ENCODE measurements around the gene SEMA6B.
"Not testable (repeated sequence)": the region's sequence is repeated elsewhere in the genome, so short reads cannot be mapped to it uniquely, and the experiment has no call there.

Gene SEMA6B

DNA sequence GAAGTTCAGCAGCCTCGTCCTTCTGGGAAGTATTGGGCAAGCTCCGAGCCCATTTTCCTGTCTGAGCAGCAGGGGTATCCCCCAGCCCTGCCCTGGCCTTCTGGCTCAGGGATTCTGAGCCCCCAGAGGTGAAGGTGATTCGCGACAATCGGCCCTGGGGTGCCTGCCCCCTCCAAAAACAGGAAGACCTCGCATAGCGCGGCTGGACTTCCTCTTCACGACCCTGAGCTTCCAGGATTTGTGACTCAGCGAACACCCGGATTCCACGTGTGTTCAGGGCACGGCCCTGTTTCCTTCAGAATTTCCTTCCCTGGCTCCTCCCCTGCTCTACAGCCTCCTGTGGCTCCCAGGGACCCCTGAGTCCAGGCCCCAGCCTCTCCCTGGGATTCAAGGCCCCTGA lies at the start of gene SEMA6B:
TSS of gene SEMA6B (minus strand) at position 116 of the 400 bp plus-strand sequence. CDS start 1,227 bp downstream, outside the sequence.
- TF ChIP-seq POLR2A (IDR thresholded peaks at IDR 0.05; ENCODE audit: low read length) (no peak), GATA1 (IDR thresholded peaks at IDR 0.05; ENCODE audit: low read depth, low read length) (no peak)
- DNase-seq = no peak

DNA sequence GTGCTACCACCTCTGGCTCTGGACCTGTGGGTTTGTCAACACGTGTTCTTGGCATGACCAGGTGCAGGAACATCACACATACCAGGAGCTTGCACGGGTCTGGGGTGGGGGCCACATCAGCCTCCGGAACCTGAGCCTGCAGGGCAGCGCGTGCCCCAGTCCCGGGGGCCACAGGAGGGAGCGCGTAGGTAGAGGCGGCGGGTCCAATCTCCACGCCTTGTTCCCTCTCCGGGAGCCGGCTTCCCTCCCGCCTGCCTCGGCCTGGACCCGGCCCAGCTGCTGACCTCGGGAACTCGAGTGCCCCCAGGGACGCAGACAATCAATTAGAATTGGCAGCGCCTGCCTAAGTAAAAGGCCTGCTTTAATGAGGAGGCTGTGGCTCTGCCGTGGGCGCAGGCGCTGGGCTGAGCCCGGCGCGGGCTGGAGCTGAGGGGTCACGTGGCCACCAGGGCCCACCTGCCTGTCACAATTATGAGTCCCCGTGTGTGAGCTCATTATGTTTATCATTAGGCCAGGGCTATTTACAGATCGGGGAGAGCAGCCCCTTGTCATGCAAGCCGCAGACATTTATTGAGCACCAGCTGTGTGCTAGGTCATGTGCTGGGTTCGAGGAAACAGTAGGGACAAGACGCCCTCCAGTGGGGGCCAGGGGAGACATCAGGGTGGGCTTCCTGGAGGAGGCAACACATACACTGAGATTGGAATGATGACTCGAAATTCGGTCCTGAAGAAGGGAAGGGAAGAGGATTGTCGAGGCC lies 47.6 kb upstream of the SEMA6B start:
- DNase-seq = no peak
- TF ChIP-seq GATA1 (IDR thresholded peaks at IDR 0.05; ENCODE audit: low read depth, low read length) = no peak

DNA sequence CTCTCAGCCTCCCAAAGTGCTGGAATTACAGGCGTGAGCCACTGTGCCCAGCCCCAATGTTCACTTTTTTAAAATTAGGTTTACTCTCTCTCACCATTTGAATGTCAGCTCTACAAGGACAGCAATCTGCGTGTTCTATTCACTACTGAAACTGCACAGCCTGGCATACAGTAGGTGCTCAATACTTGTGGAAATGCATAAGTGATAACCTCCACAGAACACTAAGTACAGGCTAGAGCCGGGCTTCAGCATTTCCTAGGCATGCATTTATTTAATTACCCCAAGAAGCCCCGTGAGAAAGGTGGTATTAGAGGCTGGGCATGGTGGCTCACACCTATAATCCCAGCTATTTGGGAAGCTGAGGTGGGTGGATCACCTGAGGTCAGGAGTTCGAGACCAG lies 46.7 kb upstream of the SEMA6B start:
- TF ChIP-seq POLR2A (IDR thresholded peaks at IDR 0.05; ENCODE audit: low read length) (no peak), GATA1 (IDR thresholded peaks at IDR 0.05; ENCODE audit: low read depth, low read length) (no peak)
- no peak for DNase-seq

DNA sequence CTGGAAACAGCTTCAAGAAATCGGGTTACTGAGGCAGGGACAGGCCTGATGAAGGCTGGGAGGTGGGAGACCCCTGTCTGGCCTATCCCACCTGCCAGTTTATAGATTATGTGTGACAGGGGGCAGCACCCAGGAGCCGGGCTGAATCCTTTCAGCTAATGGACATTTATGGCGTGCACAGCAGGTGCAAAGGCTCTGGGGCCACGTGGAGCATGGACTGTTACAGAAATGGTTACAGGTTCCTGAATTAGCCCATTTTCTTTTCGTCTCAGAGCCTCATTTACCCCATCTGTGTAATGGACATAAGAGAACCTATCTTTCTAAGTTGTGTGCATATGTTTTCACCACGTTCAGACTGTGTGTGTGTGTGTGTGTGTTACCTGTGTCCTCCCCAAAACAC lies 45.4 kb upstream of the SEMA6B start:
- TF ChIP-seq GATA1 (IDR thresholded peaks at IDR 0.05; ENCODE audit: low read depth, low read length) (no peak), POLR2A (IDR thresholded peaks at IDR 0.05; ENCODE audit: low read length) (no peak)
- DNase-seq = no peak

GRCh38 chr19:4602915-4603314 lies 43.4 kb upstream of the SEMA6B start:
- no peak for DNase-seq
- TF ChIP-seq POLR2A (IDR thresholded peaks at IDR 0.05; ENCODE audit: low read length) (no peak), GATA1 (IDR thresholded peaks at IDR 0.05; ENCODE audit: low read depth, low read length) (no peak)

- DNase-seq = no peak
- TF ChIP-seq POLR2A (IDR thresholded peaks at IDR 0.05; ENCODE audit: low read length) = no peak
- no peak for TF ChIP-seq GATA1 (IDR thresholded peaks at IDR 0.05; ENCODE audit: low read depth, low read length)
These were observed 42.8 kb upstream of the SEMA6B start for GRCh38 chr19:4602173-4602788.

DNA sequence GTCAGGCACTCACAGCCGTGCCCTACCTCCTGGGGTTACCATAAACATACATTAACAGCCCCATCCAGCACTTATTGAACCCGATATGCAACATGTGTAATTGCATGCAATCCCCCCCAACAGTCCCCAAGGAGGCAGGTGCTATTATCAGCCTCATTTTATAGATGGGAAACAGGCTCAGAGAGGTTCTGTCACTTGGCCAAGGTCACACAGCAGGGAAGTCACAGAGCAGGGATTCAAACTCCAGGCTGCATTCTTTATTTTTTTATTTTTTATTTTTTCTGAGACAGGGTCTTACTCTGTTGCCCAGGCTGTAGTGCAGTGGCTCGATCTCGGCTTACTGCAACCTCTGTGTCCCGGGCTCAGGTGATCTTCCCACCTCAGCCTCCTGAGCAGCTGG lies 41.4 kb upstream of the SEMA6B start:
- TF ChIP-seq POLR2A (IDR thresholded peaks at IDR 0.05; ENCODE audit: low read length) = no peak
- no peak for TF ChIP-seq GATA1 (IDR thresholded peaks at IDR 0.05; ENCODE audit: low read depth, low read length)

DNA sequence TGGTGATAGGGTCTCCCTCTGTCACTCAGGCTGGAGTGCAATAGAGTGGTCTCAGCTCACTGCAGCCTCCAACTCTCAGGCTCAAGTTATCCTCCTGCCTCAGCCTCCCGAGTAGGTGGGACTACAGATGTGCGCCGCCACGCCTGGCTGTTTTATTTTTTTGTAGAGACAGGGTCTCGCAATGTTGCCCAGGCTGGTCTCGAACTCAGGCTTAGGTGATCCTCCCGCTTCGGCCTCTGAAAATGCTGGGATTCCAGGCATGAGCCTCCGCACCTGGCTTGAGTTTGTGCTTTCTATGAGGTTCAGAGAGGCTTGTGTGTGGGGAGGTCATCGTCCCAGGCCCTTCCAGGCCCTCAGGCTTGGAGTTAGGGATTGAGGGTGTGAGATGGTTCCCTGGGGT lies 40.6 kb upstream of the SEMA6B start:
- TF ChIP-seq GATA1 (IDR thresholded peaks at IDR 0.05; ENCODE audit: low read depth, low read length) = no peak
- no peak for TF ChIP-seq POLR2A (IDR thresholded peaks at IDR 0.05; ENCODE audit: low read length)
- DNase-seq = no peak

More for the DNA sequence above, 41.4 kb upstream of the SEMA6B start:
- DNase-seq = no peak

DNA sequence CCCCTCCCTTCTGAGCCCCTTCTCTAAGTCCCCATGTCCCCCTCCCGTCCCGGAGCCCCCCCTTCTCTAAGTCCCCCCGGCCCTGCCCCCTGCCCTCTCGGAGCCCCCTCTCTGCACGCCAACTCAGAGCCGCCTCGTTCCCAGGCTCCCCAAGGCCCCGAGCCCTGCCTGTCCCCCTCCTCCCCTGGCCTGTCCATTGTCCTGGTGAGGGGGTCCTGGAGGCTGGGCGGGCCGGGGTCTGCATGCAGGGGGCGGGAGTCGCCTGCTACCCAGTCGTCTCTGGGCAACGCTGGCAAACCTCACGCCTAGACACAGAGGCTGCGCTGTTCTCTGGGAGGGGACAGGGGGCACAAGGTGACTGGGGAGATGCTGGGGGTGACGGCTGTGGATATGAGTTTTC lies 39.2 kb upstream of the SEMA6B start:
- TF ChIP-seq GATA1 (IDR thresholded peaks at IDR 0.05; ENCODE audit: low read depth, low read length) = no peak
- no peak for TF ChIP-seq POLR2A (IDR thresholded peaks at IDR 0.05; ENCODE audit: low read length)
- DNase-seq = no peak

GRCh38 chr19:4597975-4598671 lies 38.6 kb upstream of the SEMA6B start:
- DNase-seq = peak; percentile 59 to 61

GRCh38 chr19:4597278-4597974 lies 37.9 kb upstream of the SEMA6B start:
- no peak for DNase-seq
- no peak for TF ChIP-seq POLR2A (IDR thresholded peaks at IDR 0.05; ENCODE audit: low read length)
- TF ChIP-seq GATA1 (IDR thresholded peaks at IDR 0.05; ENCODE audit: low read depth, low read length) = no peak

More at GRCh38 chr19:4597975-4598671, 38.6 kb upstream of the SEMA6B start:
- TF ChIP-seq GATA1 (IDR thresholded peaks at IDR 0.05; ENCODE audit: low read depth, low read length) (no peak), POLR2A (IDR thresholded peaks at IDR 0.05; ENCODE audit: low read length) (no peak)

GRCh38 chr19:4596033-4596904 lies 36.8 kb upstream of the SEMA6B start:
- no peak for DNase-seq
- TF ChIP-seq GATA1 (IDR thresholded peaks at IDR 0.05; ENCODE audit: low read depth, low read length) = no peak
- TF ChIP-seq POLR2A (IDR thresholded peaks at IDR 0.05; ENCODE audit: low read length) = no peak

DNA sequence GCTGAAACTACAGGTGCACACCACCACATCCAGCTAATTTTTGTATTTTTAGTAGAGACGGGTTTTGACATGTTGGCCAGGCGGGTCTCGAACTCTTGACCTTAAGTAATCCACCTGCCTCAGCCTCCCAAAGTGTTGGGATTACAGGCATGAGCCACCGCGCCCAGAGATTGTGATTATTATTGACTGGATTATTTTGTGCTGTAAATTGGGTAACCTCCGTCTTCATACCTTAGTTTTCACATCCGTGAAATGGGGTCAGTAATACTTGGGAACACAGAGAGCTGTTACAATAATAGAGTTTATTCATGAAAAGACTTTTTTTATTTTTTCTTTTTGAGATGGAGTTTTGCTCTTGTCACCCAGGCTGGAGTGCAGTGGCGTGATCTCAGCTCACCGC lies 35.7 kb upstream of the SEMA6B start:
- not testable (repeated sequence) for DNase-seq
